Choroid plexus epithelial cell (primary cell): Measurements from ENCODE around the gene TNFRSF11A.

ENCODE experiments used
- DNase-seq: peaks from one replicate; pipeline ENCODE4 v3.0.0-alpha.2; 2010; ENCODE audit warnings: low read depth
- H3K4me3 ChIP-seq: 2 replicates; pipeline ENCODE4 v1.5.1; 2011; ENCODE audit warnings: low read depth, mild to moderate bottlenecking, control low read depth, low read length, moderate library complexity
- CTCF ChIP-seq: conservative IDR thresholded peaks from 2 replicates; pipeline ENCODE4 v1.5.1; 2011; ENCODE audit warnings: low read depth, mild to moderate bottlenecking, control low read depth, inconsistent platforms, low read length, moderate library complexity

TNFRSF11A gene

GRCh38 chr18:62377131-62377807 is 52.2 kb downstream of the TNFRSF11A start:
- H3K4me3 ChIP-seq: no peak overlapping the region
- TF ChIP-seq CTCF: no peak
- DNase-seq: no peak

DNA sequence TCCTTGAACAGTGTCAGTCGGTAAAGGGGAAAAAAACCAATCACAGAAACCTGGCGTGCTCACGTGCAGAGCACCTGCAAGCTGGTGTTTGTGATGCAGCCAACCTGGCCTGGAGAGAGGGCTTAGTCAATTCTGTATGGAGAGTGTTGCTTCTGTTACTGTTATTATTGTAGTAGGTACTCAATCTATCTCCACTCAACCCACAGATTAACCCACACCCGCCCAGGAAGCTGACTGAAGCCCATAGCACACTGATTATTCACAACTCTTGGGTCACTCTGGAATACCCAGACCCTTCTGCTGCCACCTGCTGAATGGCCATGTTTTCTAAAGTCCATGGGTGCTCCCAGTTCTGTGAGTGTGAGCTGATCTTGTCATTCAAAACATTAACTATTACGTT is 53.9 kb downstream of the TNFRSF11A start:
- TF ChIP-seq CTCF: no peak
- H3K4me3 ChIP-seq: no peak overlapping the region

DNA sequence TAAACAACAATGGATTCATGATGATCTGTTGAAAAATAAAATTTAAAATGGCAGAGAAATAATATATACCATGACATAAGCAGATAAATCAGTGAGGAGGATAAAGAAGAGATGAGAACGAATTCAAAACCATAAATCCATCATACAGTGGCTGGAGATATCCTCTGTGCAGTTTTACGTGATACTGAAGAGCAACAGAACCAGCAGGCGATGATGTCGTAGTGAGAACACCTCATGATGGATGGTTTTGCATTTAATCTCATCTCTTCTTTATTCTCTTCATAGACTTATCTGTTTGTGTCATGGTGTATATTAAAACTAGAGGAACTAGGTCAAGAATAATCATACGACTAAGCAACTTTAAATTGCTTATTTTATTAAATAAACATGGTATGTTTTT is 56.3 kb downstream of the TNFRSF11A start:
- no peak overlapping the region for H3K4me3 ChIP-seq
- DNase-seq: no peak
- no peak for TF ChIP-seq CTCF

More for the DNA sequence above, 53.9 kb downstream of the TNFRSF11A start:
- no peak for DNase-seq

GRCh38 chr18:62384068-62384467 is 59.0 kb downstream of the TNFRSF11A start:
- no peak overlapping the region for H3K4me3 ChIP-seq
- no peak for TF ChIP-seq CTCF
- DNase-seq: no peak

- DNase-seq: peak; percentile 10
- no peak for TF ChIP-seq CTCF
- peak overlapping the region; percentile 45 for H3K4me3 ChIP-seq
These were observed 59.5 kb downstream of the TNFRSF11A start for GRCh38 chr18:62384610-62385097.

DNA sequence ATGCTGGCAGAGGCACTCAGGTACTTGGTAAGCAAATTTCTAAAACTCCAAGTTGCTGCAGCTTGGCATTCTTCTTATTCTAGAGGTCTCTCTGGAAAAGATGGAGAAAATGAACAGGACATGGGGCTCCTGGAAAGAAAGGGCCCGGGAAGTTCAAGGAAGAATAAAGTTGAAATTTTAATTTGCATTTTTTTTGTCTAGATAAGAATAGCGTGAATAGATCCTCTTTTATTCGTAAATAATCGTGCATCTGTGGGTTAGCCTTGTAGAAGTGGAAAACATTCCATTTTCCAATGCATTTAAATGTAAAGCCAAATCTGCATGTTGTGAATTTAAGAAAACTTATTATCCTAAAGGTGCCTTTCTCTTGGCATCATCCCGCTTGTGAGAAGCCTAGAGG is 61.0 kb downstream of the TNFRSF11A start:
- no peak for DNase-seq
- TF ChIP-seq CTCF: no peak
- no peak overlapping the region for H3K4me3 ChIP-seq

- no peak overlapping the region for H3K4me3 ChIP-seq
- no peak for DNase-seq
- TF ChIP-seq CTCF: no peak
These were observed 61.5 kb downstream of the TNFRSF11A start for GRCh38 chr18:62386601-62387000.
